Neutrophil (primary cell): ENCODE results near the gene ECM2.

Experiments used
- H3K27ac ChIP-seq: fragments of 200-600 bp; sonication (generic); 2 replicates; pipeline ENCODE4 v1.5.1; 2016; ENCODE audit warnings: mild to moderate bottlenecking, moderate library complexity
- H3K27me3 ChIP-seq: fragments of 200-600 bp; sonication (generic); 2 replicates; pipeline ENCODE4 v1.6.0; 2016; ENCODE audit warnings: mild to moderate bottlenecking
- H3K36me3 ChIP-seq: fragments of 200-600 bp; sonication (generic); 2 replicates; pipeline ENCODE4 v1.5.1; 2017
- H3K4me1 ChIP-seq, 2 experiments: fragments of 200-600 bp in 1 of 2; sonication (generic) in 1 of 2; 1 replicate in 1 of 2; 2 replicates in 1 of 2; pipeline versions ENCODE4 v1.5.1 to v1.6.1; 2013 to 2016; ENCODE audit warnings: low read depth in 1 of 2, low read length in 1 of 2, mild to moderate bottlenecking in 1 of 2, moderate library complexity in 1 of 2; ENCODE audit not compliant: control insufficient read depth in 1 of 2, insufficient read depth in 1 of 2
- H3K4me3 ChIP-seq, 2 experiments: fragments of 200-600 bp in 1 of 2; sonication (generic) in 1 of 2; 1 replicate in 1 of 2; 2 replicates in 1 of 2; pipeline ENCODE4 v1.5.1; 2013 to 2016; ENCODE audit warnings: low read depth in 1 of 2, low read length in 1 of 2, mild to moderate bottlenecking in 1 of 2, moderate library complexity in 1 of 2
- H3K9me3 ChIP-seq: fragments of 200-600 bp; sonication (generic); 2 replicates; pipeline ENCODE4 v1.5.1; 2016
- CTCF ChIP-seq: fragments of 200-600 bp; sonication (generic); IDR thresholded peaks from 2 replicates; pipeline ENCODE4 v1.5.1; 2016; ENCODE audit warnings: antibody characterized with exemption

ECM2 gene

GRCh38 chr9:92496396-92497176 is 39.2 kb downstream of the ECM2 start:
- Histone ChIP-seq H3K4me1 (no peaks in the 10 kb centered on the region), H3K27ac (no peak overlapping the region), H3K36me3 (no peaks in the 10 kb centered on the region), H3K27me3 (no peaks in the 10 kb centered on the region), H3K9me3 (no peaks in the 10 kb centered on the region), H3K4me3 (no peak overlapping the region)
- TF ChIP-seq CTCF, result no peak

GRCh38 chr9:92494856-92495255 is 40.9 kb downstream of the ECM2 start:
- H3K9me3 ChIP-seq, result no peaks in the 10 kb centered on the region
- TF ChIP-seq CTCF, result no peak
- peaks cover 0 to 2% of the 10 kb centered on the region in 2 experiments for H3K4me1 ChIP-seq
- no peak overlapping the region for H3K4me3 ChIP-seq
- no peaks in the 10 kb centered on the region for H3K36me3 ChIP-seq
- H3K27me3 ChIP-seq, result no peaks in the 10 kb centered on the region
- H3K27ac ChIP-seq, result no peak overlapping the region

- H3K36me3 ChIP-seq, result no peaks in the 10 kb centered on the region
- TF ChIP-seq CTCF, result no peak
- H3K9me3 ChIP-seq, result no peaks in the 10 kb centered on the region
Observed at GRCh38 chr9:92493749-92494387, 41.9 kb downstream of the ECM2 start.

GRCh38 chr9:92492781-92493401 is 42.9 kb downstream of the ECM2 start:
- Histone ChIP-seq H3K4me3 (no peak overlapping the region), H3K36me3 (no peaks in the 10 kb centered on the region), H3K27ac (no peak overlapping the region), H3K9me3 (no peaks in the 10 kb centered on the region), H3K27me3 (no peaks in the 10 kb centered on the region), H3K4me1 (peaks cover 0 to 5% of the 10 kb centered on the region in 2 experiments)
- no peak for TF ChIP-seq CTCF

More at GRCh38 chr9:92493749-92494387, 41.9 kb downstream of the ECM2 start:
- no peak overlapping the region for H3K27ac ChIP-seq
- H3K4me1 ChIP-seq, result peaks cover 0 to 5% of the 10 kb centered on the region in 2 experiments
- H3K4me3 ChIP-seq, result no peak overlapping the region
- H3K27me3 ChIP-seq, result no peaks in the 10 kb centered on the region

GRCh38 chr9:92488681-92489550 is 46.9 kb downstream of the ECM2 start:
- no peaks in the 10 kb centered on the region for H3K27me3 ChIP-seq
- H3K4me3 ChIP-seq, result no peak overlapping the region
- H3K27ac ChIP-seq, result no peak overlapping the region
- H3K4me1 ChIP-seq, result peaks cover 0 to 5% of the 10 kb centered on the region in 2 experiments
- no peak for TF ChIP-seq CTCF
- H3K36me3 ChIP-seq, result no peaks in the 10 kb centered on the region
- H3K9me3 ChIP-seq, result no peaks in the 10 kb centered on the region
